Smooth muscle cell (in vitro differentiated cells): ENCODE data around the gene GOLGA3. TPM values are rescaled to one million over a fixed set of nuclear protein-coding genes. Genes with fewer than 3 reads are reported as not detected.

Experiments
- DNase-seq: peaks from one replicate; lab custom pipeline; 2025; ENCODE audit not compliant: unreplicated experiment; lab: John Stamatoyannopoulos, UW
- H2AFZ ChIP-seq: fragments of 200-600 bp; sonication (generic); 2 replicates; pipeline ENCODE4 v1.6.0; 2016; ENCODE audit warnings: antibody characterized with exemption, low read depth, mild to moderate bottlenecking
- H3F3A ChIP-seq: fragments of 200-600 bp; sonication (generic); 2 replicates; pipeline ENCODE4 v1.6.0; 2017; ENCODE audit warnings: antibody characterized with exemption, low read depth
- H3K27ac ChIP-seq: fragments of 200-600 bp; sonication (generic); 2 replicates; pipeline ENCODE4 v1.5.1; 2016; ENCODE audit warnings: low read depth, mild to moderate bottlenecking
- H3K27me3 ChIP-seq: fragments of 200-600 bp; sonication (generic); 2 replicates; pipeline ENCODE4 v1.6.1; 2016; ENCODE audit warnings: low read depth, mild to moderate bottlenecking
- H3K36me3 ChIP-seq: fragments of 200-600 bp; sonication (generic); 2 replicates; pipeline ENCODE4 v1.5.1; 2016; ENCODE audit warnings: low read depth
- H3K4me1 ChIP-seq: fragments of 200-600 bp; sonication (generic); 2 replicates; pipeline ENCODE4 v1.5.1; 2016; ENCODE audit warnings: low read depth
- H3K4me2 ChIP-seq: fragments of 200-600 bp; sonication (generic); 2 replicates; pipeline ENCODE4 v1.6.0; 2016; ENCODE audit warnings: mild to moderate bottlenecking
- H3K4me3 ChIP-seq: fragments of 200-600 bp; sonication (generic); 2 replicates; pipeline ENCODE4 v1.5.1; 2016; ENCODE audit warnings: mild to moderate bottlenecking
- H3K79me2 ChIP-seq: fragments of 200-600 bp; sonication (generic); 2 replicates; pipeline ENCODE4 v1.6.0; 2016; ENCODE audit warnings: low read depth, mild to moderate bottlenecking
- H3K9ac ChIP-seq: fragments of 200-600 bp; sonication (generic); 2 replicates; pipeline ENCODE4 v1.6.0; 2016; ENCODE audit warnings: low read depth
- H3K9me3 ChIP-seq: fragments of 200-600 bp; sonication (generic); replicated peaks from 2 replicates; pipeline ENCODE4 v1.5.1; 2016; ENCODE audit warnings: low read depth
- H4K20me1 ChIP-seq: fragments of 200-600 bp; sonication (generic); 2 replicates; pipeline ENCODE4 v1.6.0; 2016; ENCODE audit warnings: low read depth
- WGBS: methylation state at CpG from one replicate; pipeline ENCODE4 v1.1.7; 2016; ENCODE audit warnings: low lambda C conversion rate; 5-methylcytosine and 5-hydroxymethylcytosine counted together
- polyA plus RNA-seq: library from polyadenylated mRNA; unstranded; fragments of >200 nt; fragmentation: Nextera tagmentation; extraction: Ambion mirVana; gene quantifications from 2 replicates; pipeline ENCODE4 v1.2.1, GENCODE V29; 2016
- total RNA-seq: library from RNA; depleted of rRNA; stranded (reverse); fragments of >200 nt; gene quantifications from 2 replicates; pipeline ENCODE4 v1.2.3, GENCODE V29; 2014
- TF ChIP-seq, protein P1 (sequence below): fragments of 200-600 bp; sonication (generic); IDR thresholded peaks from 2 replicates; pipeline ENCODE4 v1.5.1; 2017; ENCODE audit warnings: borderline replicate concordance, mild to moderate bottlenecking, antibody characterized with exemption; ENCODE audit not compliant: insufficient read depth, poor library complexity, severe bottlenecking

GOLGA3 gene
- total and polyA plus RNA-seq, 2 experiments from 2014 or later = 25.1 to 34.5 TPM

DNA sequence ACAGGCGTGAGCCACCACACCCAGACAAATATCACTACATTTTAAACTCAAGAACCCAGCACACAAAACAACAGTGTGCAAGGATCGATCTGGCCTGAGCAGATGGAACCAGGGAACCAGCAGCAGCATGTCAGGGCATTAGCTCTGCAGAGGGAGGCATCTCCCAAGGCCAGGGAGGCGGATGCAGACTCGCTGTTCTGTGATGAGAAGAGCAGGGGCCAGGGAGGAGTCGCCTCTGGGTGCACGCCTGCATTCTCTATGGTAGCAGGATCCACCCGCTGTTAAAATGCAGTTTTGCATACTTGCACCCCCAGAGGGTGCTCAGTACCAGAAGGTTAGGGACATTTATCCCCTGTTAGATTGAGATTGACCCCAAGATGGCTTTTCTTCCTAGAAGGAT, 100.2 kb downstream of the GOLGA3 start:
- Histone ChIP-seq H4K20me1 (peaks cover 78% of the 10 kb centered on the region), H3K4me1 (no peaks in the 10 kb centered on the region), H3K9me3 (no peaks in the 10 kb centered on the region), H3F3A (no peaks in the 10 kb centered on the region), H3K4me3 (no peak overlapping the region), H3K27me3 (no peaks in the 10 kb centered on the region), H3K9ac (no peak overlapping the region), H3K36me3 (peaks cover 6% of the 10 kb centered on the region), H2AFZ (no peak overlapping the region), H3K4me2 (no peak overlapping the region), H3K79me2 (peaks cover 15% of the 10 kb centered on the region), H3K27ac (no peak overlapping the region)
- DNase-seq = no peak
- TF ChIP-seq, protein P1, sequence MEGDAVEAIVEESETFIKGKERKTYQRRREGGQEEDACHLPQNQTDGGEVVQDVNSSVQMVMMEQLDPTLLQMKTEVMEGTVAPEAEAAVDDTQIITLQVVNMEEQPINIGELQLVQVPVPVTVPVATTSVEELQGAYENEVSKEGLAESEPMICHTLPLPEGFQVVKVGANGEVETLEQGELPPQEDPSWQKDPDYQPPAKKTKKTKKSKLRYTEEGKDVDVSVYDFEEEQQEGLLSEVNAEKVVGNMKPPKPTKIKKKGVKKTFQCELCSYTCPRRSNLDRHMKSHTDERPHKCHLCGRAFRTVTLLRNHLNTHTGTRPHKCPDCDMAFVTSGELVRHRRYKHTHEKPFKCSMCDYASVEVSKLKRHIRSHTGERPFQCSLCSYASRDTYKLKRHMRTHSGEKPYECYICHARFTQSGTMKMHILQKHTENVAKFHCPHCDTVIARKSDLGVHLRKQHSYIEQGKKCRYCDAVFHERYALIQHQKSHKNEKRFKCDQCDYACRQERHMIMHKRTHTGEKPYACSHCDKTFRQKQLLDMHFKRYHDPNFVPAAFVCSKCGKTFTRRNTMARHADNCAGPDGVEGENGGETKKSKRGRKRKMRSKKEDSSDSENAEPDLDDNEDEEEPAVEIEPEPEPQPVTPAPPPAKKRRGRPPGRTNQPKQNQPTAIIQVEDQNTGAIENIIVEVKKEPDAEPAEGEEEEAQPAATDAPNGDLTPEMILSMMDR = no peak
- WGBS = 90% methylated on average over 7 of the region's 7 CpGs

DNA sequence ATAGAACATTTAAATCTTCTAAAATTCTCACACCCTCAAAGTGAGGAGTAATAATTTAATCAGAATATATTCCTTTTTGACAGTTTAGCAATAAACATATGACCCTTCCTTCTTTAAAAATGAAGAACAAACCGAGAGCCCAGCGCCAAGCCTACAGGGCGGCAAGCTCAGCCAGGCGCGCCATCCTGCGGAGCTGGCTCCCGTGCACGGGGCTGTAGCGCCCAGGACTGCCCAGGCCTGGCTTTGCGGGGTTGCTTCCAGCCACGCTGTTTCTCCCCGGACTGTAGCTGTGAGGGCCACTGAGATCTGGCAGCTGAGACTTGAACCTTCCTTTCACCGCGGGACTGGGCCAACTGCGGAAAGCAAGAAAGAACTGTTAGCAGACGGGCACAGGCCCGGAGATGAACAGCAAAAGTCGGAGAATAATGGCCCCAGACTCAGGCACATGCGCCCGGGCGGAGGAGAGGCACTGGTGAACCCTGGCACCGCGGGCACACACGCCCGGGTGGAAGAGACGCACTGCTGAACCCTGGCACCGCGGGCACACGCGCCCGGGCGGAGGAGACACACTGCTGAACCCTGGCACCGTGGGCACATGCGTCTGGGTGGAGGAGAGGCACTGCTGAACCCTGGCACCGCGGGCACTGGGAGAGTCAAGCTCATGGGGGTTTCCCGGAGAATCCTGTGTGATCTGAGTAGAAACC, 101.4 kb downstream of the GOLGA3 start:
- H3K36me3 ChIP-seq = peaks cover 10% of the 10 kb centered on the region
- H3K4me3 ChIP-seq = no peak overlapping the region
- no peak overlapping the region for H3K9ac ChIP-seq
- H3F3A ChIP-seq = no peaks in the 10 kb centered on the region
- no peak overlapping the region for H3K27ac ChIP-seq
- TF ChIP-seq, protein P1 = no peak
- H3K79me2 ChIP-seq = peaks cover 24% of the 10 kb centered on the region
- peaks cover 91% of the 10 kb centered on the region for H4K20me1 ChIP-seq
- H3K4me2 ChIP-seq = no peak overlapping the region
- no peaks in the 10 kb centered on the region for H3K4me1 ChIP-seq
- 97% methylated on average over 37 of the region's 37 CpGs for WGBS
- DNase-seq = no peak
- H3K9me3 ChIP-seq = no peaks in the 10 kb centered on the region
- no peak overlapping the region for H2AFZ ChIP-seq
- no peaks in the 10 kb centered on the region for H3K27me3 ChIP-seq

DNA sequence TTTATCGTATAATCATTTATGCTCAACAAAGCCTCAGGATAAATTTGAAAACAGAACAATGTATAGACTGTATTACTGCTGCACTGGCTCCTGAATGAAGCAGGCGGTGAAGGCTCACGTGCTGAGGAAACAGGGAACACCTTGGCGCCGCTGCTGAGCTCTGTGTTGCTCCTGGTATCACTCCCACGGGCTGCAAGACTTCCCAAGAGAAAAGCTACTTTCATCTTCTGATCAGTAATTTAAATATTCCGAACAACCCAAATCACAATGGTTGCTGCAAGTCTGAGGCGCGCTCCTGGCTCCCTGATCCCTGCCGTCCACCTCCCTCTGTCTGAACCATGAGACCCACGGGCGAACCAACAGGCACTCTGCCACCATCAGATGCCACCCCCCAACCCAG, 102.3 kb downstream of the GOLGA3 start:
- peaks cover 5% of the 10 kb centered on the region for H3F3A ChIP-seq
- H3K36me3 ChIP-seq = peaks cover 10% of the 10 kb centered on the region
- peaks cover 95% of the 10 kb centered on the region for H4K20me1 ChIP-seq
- no peaks in the 10 kb centered on the region for H3K27me3 ChIP-seq
- no peak overlapping the region for H3K9ac ChIP-seq
- 98% methylated on average over 12 of the region's 12 CpGs for WGBS
- no peak overlapping the region for H3K4me2 ChIP-seq
- no peak overlapping the region for H2AFZ ChIP-seq
- peaks cover 30% of the 10 kb centered on the region for H3K79me2 ChIP-seq
- H3K27ac ChIP-seq = no peak overlapping the region
- no peak for DNase-seq
- no peak overlapping the region for H3K4me3 ChIP-seq
- no peaks in the 10 kb centered on the region for H3K4me1 ChIP-seq
- no peaks in the 10 kb centered on the region for H3K9me3 ChIP-seq
- TF ChIP-seq, protein P1 = no peak

DNA sequence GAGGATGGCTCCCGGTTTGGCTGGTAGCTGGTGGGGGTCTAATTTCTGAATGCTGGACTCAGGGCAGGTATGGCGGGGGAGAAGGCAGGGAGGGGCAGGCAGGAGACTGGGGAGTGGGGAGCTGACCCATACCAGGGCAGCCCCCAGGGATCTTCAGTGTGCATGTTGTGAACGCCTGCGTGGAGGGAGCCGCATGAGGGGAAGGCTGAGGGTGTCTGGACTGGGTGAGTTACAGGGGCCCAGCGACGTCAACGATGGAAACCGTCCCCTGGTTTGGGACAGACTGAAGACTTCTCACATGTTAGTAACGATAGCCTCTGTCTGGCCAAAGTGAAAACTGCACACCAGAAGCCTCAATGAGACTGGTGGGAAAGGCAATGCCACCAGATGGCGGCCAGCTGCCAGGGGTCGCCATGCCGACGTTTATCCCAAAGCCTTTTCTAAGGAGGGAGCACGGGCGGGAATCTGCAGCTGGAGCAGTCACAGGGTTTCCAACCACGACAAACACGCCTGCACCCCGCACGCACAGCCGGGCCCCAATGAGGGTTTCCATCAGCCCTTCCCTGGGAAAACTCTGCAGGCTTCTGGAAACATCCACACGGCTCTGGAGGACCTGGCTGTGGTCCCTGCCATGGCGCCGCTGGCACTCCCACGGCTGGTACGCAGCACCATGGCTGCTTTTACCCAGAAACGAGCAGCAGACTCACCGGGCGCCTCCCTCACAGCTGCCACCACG, 104.0 kb downstream of the GOLGA3 start:
- H3K27ac ChIP-seq = peak overlapping the region; percentile 73
- DNase-seq = no peak
- H3K4me3 ChIP-seq = no peak overlapping the region
- 93% methylated on average over 30 of the region's 30 CpGs for WGBS
- H3K27me3 ChIP-seq = no peaks in the 10 kb centered on the region
- H3K79me2 ChIP-seq = peaks cover 30% of the 10 kb centered on the region
- no peak overlapping the region for H3K4me2 ChIP-seq
- H3K4me1 ChIP-seq = no peaks in the 10 kb centered on the region
- H3K9me3 ChIP-seq = no peaks in the 10 kb centered on the region
- H3K36me3 ChIP-seq = peaks cover 10% of the 10 kb centered on the region
- H4K20me1 ChIP-seq = peaks cover 93% of the 10 kb centered on the region
- H2AFZ ChIP-seq = no peak overlapping the region
- no peak overlapping the region for H3K9ac ChIP-seq
- peaks cover 11% of the 10 kb centered on the region for H3F3A ChIP-seq
- TF ChIP-seq, protein P1 = no peak
